Fibroblast of lung (primary cell): ENCODE measurements around the gene ZNF266. TPM values are rescaled to one million over a fixed set of nuclear protein-coding genes. Genes with fewer than 3 reads are reported as not detected.

ENCODE experiments used
- DNase-seq, 2 donors: peaks; one replicate each; pipeline versions ENCODE4 v3.0.0 to v3.0.0-alpha.2; 2010; ENCODE audit warnings: low read depth in 2 of 2
- H2AFZ ChIP-seq: 2 replicates; pipeline ENCODE4 v1.5.1; 2012; ENCODE audit warnings: low read length, control low read depth, inconsistent platforms
- H3K27ac ChIP-seq: 2 replicates; pipeline ENCODE4 v1.5.1; 2011; ENCODE audit warnings: low read length, control low read depth; ENCODE audit not compliant: insufficient read depth
- H3K27me3 ChIP-seq: 2 replicates; pipeline ENCODE4 v1.5.1; 2011; ENCODE audit warnings: mild to moderate bottlenecking, low read length; ENCODE audit not compliant: control insufficient read depth, insufficient read depth
- H3K36me3 ChIP-seq: 2 replicates; pipeline ENCODE4 v1.5.1; 2011; ENCODE audit warnings: low read length; ENCODE audit not compliant: control insufficient read depth, insufficient read depth
- H3K4me1 ChIP-seq: 2 replicates; pipeline ENCODE4 v1.5.1; 2011; ENCODE audit warnings: low read length; ENCODE audit not compliant: control insufficient read depth, insufficient read depth; ENCODE audit errors: extremely low read depth
- H3K4me2 ChIP-seq: 2 replicates; pipeline ENCODE4 v1.5.1; 2011; ENCODE audit warnings: low read length, control low read depth; ENCODE audit not compliant: insufficient read depth; ENCODE audit errors: extremely low read depth
- H3K4me3 ChIP-seq, 4 experiments: fragments of 200-600 bp in 1 of 4; sonication (generic) in 1 of 4; replicated peaks in 1 of 4; 2 replicates each; pipeline ENCODE4 v1.5.1; 2011 to 2016; ENCODE audit warnings: low read length in 4 of 4, low read depth in 3 of 4, mild to moderate bottlenecking in 3 of 4, control low read depth in 2 of 4, inconsistent platforms in 1 of 4, mixed read lengths in 1 of 4; ENCODE audit not compliant: insufficient read depth in 1 of 4; ENCODE audit errors: control extremely low read depth in 1 of 4
- H3K79me2 ChIP-seq: 2 replicates; pipeline ENCODE4 v1.5.1; 2012; ENCODE audit warnings: mild to moderate bottlenecking, low read length, inconsistent platforms; ENCODE audit not compliant: control insufficient read depth, insufficient read depth
- H3K9ac ChIP-seq: 2 replicates; pipeline ENCODE4 v1.5.1; 2011; ENCODE audit warnings: mild to moderate bottlenecking, low read length, control low read depth; ENCODE audit not compliant: insufficient read depth
- H3K9me3 ChIP-seq: 2 replicates; pipeline ENCODE4 v1.5.1; 2012; ENCODE audit warnings: low read depth, low read length; ENCODE audit not compliant: control insufficient read depth, insufficient read depth
- H4K20me1 ChIP-seq: 2 replicates; pipeline ENCODE4 v1.5.1; 2011; ENCODE audit warnings: low read length; ENCODE audit not compliant: control insufficient read depth, insufficient read depth; ENCODE audit errors: extremely low read depth
- EZH2 ChIP-seq: IDR thresholded peaks from 2 replicates; pipeline ENCODE4 v1.5.1; 2012; ENCODE audit warnings: low read length, control low read depth, mild to moderate bottlenecking; ENCODE audit errors: missing control alignments
- polyA plus RNA-seq, 2 donors: library from polyadenylated mRNA; depleted of rRNA in 1 of 2; stranded (reverse) in 1 of 2; unstranded in 1 of 2; fragments of >200 nt; gene quantifications; 2 replicates each; pipeline ENCODE4 v1.2.1, GENCODE V29; 2011 to 2012; ENCODE audit warnings: missing spikeins in 1 of 2
- total RNA-seq: library from RNA; depleted of rRNA; stranded (reverse); fragments of >200 nt; gene quantifications from 2 replicates; pipeline ENCODE4 v1.2.1, GENCODE V29; 2014
- TF ChIP-seq, protein P1 (sequence below), 2 donors: IDR thresholded peaks in 1 of 2; conservative IDR thresholded peaks in 1 of 2; 1 replicate in 1 of 2; 2 replicates in 1 of 2; pipeline ENCODE4 v1.5.1; 2011 to 2012; ENCODE audit warnings: low read length in 2 of 2, control low read depth in 1 of 2, inconsistent platforms in 1 of 2, low read depth in 1 of 2, mild to moderate bottlenecking in 1 of 2

Gene ZNF266
- total and polyA plus RNA-seq, 2 donors (not counting 1 experiment from before 2014, with no cell fraction given), result 10.7 to 14.4 TPM

DNA sequence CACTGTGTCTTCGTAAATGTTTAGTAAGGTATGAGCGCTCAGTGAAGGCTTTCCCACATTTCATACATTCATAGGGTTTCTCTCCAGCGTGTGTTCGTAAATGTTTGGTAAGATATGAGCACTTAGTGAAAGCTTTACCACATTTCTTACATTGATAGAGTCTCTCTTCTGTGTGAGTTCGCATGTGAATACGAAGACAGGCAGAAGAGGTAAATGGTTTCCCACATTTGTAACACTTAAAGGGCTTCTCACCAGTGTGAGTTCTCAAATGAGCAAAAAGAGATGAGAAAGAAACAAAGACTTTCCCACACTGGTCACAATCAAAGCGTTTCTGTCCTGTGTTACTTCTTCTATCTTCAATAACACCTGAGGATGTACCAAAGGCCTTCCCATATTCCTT is 31.8 kb upstream of the ZNF266 start:
- H3K4me2 ChIP-seq, result no peak overlapping the region
- no peak overlapping the region for H3K27ac ChIP-seq
- H3K27me3 ChIP-seq, result no peaks in the 10 kb centered on the region
- H3K79me2 ChIP-seq, result no peaks in the 10 kb centered on the region
- TF ChIP-seq, protein P1, sequence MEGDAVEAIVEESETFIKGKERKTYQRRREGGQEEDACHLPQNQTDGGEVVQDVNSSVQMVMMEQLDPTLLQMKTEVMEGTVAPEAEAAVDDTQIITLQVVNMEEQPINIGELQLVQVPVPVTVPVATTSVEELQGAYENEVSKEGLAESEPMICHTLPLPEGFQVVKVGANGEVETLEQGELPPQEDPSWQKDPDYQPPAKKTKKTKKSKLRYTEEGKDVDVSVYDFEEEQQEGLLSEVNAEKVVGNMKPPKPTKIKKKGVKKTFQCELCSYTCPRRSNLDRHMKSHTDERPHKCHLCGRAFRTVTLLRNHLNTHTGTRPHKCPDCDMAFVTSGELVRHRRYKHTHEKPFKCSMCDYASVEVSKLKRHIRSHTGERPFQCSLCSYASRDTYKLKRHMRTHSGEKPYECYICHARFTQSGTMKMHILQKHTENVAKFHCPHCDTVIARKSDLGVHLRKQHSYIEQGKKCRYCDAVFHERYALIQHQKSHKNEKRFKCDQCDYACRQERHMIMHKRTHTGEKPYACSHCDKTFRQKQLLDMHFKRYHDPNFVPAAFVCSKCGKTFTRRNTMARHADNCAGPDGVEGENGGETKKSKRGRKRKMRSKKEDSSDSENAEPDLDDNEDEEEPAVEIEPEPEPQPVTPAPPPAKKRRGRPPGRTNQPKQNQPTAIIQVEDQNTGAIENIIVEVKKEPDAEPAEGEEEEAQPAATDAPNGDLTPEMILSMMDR (conservative IDR thresholded peaks at IDR 0.05 in 1 of 2, IDR thresholded peaks at IDR 0.05 in 1 of 2; ENCODE audit: low read depth in 1 of 2, low read length in 2 of 2), result no peak
- no peak for TF ChIP-seq EZH2
- no peaks in the 10 kb centered on the region for H3K9me3 ChIP-seq
- no peak for DNase-seq
- H3K36me3 ChIP-seq, result no peaks in the 10 kb centered on the region
- H4K20me1 ChIP-seq, result no peaks in the 10 kb centered on the region
- no peak overlapping the region for H3K4me3 ChIP-seq
- H2AFZ ChIP-seq, result no peak overlapping the region
- no peaks in the 10 kb centered on the region for H3K4me1 ChIP-seq
- no peak overlapping the region for H3K9ac ChIP-seq

DNA sequence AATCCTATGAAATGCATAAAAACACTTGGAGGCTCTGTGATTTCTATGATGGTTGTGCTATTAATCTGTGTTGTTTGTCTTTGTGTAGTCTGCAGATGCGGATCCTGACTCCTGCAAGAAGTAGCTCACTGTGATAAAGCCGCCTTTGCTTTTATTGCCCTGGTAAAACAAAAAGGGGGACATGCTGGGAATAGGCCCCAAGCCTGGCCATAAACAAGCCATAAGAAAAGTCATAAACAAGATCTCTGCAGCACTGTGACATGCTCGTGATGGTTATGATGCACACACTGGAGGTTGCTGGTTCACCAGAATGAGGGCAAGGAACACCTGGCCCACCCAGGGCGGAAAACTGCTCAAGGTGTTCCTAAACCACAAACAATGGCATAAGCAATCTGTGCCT is 26.6 kb upstream of the ZNF266 start:
- Histone ChIP-seq H3K79me2 (no peaks in the 10 kb centered on the region), H3K27me3 (no peaks in the 10 kb centered on the region), H3K4me2 (no peak overlapping the region), H3K9ac (no peak overlapping the region), H2AFZ (no peak overlapping the region), H3K27ac (no peak overlapping the region), H3K4me1 (no peaks in the 10 kb centered on the region), H3K36me3 (no peaks in the 10 kb centered on the region), H4K20me1 (no peaks in the 10 kb centered on the region), H3K4me3 (no peak overlapping the region), H3K9me3 (no peaks in the 10 kb centered on the region)
- TF ChIP-seq, protein P1 (conservative IDR thresholded peaks at IDR 0.05 in 1 of 2, IDR thresholded peaks at IDR 0.05 in 1 of 2; ENCODE audit: low read depth in 1 of 2, low read length in 2 of 2), result no peak
- TF ChIP-seq EZH2, result no peak
- DNase-seq, result no peak

DNA sequence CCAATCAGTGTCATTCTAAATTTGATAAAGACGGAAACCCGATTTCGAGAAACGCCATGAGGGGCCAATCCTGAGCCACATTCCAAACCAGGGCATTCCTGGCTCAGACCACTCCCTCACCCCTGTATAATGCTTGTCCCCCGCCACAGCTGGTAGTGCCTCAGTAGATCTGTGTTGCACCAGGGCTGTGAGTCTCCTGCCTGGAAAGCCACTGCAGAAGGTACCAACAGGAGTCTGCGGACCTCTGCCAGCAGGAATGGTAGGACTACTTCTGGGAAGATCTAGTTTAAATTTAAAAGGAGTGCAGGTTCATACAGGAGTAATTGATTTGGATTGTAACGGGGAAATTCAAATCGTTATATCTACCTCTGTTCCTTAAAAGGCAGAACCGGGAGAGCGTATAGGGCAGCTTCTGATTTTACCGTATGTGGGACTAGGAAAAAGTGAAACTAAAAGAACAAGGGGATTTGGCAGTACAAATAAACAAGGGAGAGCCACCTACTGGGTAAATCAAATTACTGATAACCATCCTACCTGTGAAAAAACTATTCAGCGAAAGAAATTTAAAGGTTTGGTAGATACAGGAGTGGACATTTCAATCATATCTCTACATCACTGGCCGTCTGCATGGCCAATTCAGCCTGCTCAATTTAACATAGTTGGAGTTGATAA is 20.8 kb upstream of the ZNF266 start:
- no peak for TF ChIP-seq EZH2
- TF ChIP-seq, protein P1 (conservative IDR thresholded peaks at IDR 0.05 in 1 of 2, IDR thresholded peaks at IDR 0.05 in 1 of 2; ENCODE audit: low read depth in 1 of 2, low read length in 2 of 2), result no peak
- Histone ChIP-seq H3K4me3 (no peak overlapping the region), H4K20me1 (no peaks in the 10 kb centered on the region), H3K36me3 (no peaks in the 10 kb centered on the region), H3K9me3 (no peaks in the 10 kb centered on the region), H3K79me2 (no peaks in the 10 kb centered on the region), H2AFZ (no peak overlapping the region), H3K4me2 (no peak overlapping the region), H3K27ac (no peak overlapping the region), H3K4me1 (no peaks in the 10 kb centered on the region), H3K27me3 (no peaks in the 10 kb centered on the region), H3K9ac (no peak overlapping the region)
- no peak for DNase-seq
